PC-3 (cell line): ENCODE measurements around the gene NUP93.

Experiments used
- CTCF ChIP-seq: fragments of 300-600 bp; sonication (generic); conservative IDR thresholded peaks from 2 replicates; pipeline ENCODE4 v1.5.1; 2017; ENCODE audit warnings: antibody characterized with exemption, low read depth, mild to moderate bottlenecking, low read length
- EZH2 ChIP-seq: fragments of 300-600 bp; sonication (generic); IDR thresholded peaks from one replicate; pipeline ENCODE4 v1.6.1; 2017; ENCODE audit warnings: antibody characterized with exemption, mild to moderate bottlenecking, low read length; ENCODE audit not compliant: unreplicated experiment

DNA sequence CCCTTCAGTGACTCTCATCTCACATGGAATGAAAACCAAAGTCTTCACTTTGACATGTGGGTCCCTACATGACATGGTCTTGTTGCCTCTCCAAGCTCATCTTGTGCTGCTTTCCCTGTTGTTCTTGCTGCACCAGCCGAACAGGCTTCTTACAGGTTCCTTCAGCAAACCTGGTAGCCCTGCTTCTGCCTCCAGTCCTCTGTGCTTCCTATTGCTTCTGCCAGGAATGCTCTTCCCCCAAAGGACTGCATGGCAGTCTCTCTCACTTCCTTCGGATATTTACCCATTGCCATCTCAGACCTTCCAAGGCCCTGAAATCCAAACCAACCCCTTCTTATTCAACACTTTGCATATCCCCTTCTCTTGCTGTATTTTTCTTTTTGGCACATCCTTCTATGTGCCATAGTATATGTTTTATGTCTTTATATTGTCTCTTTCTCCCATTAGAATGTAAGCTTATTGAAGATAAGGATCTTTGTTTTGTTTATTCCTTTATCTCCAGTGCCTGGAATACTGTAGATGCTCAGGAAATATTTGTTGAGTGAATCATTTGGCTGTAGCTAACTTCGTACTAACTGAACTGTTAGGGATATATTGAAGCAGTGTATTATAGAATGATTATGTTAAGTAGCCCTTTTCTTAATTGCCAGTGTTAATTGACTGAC is 77.2 kb downstream of the NUP93 start:
- TF ChIP-seq CTCF (no peak), EZH2 (no peak)
